Activated B cell treated with CpG ODN at 0.5 μM for 24 hours (primary cell): ENCODE measurements around the gene STARD9. TPM values are rescaled to one million over a fixed set of nuclear protein-coding genes. Genes with fewer than 3 reads are reported as not detected.

Experiments
- ATAC-seq: fragments of 200-7000 bp; cut with Tn5 transposase; one replicate; pipeline ENCODE4 v1.10.0; 2021; ENCODE audit warnings: low read depth, mild to moderate bottlenecking, moderate library complexity
- CTCF ChIA-PET: fragments of 350-600 bp; sonication (Branson Sonifier 250); formaldehyde crosslinking; loops from one replicate; lab custom pipeline; 2021; ENCODE audit warnings: antibody characterized with exemption; lab: Charles Lee
- POLR2A ChIA-PET: fragments of 350-600 bp; sonication (Branson Sonifier 250); formaldehyde crosslinking; loops from one replicate; lab custom pipeline; 2021; ENCODE audit warnings: antibody characterized with exemption; lab: Charles Lee
- DNase-seq: peaks from one replicate; pipeline ENCODE4 v3.0.0; 2022
- H3K27ac Mint-ChIP-seq: one replicate; pipeline ENCODE4 v1.8.0; 2020; ENCODE audit warnings: mixed read lengths
- H3K27me3 Mint-ChIP-seq: one replicate; pipeline ENCODE4 v1.8.0; 2021; ENCODE audit warnings: mixed read lengths
- H3K36me3 Mint-ChIP-seq: one replicate; pipeline ENCODE4 v1.8.0; 2021; ENCODE audit warnings: low read depth, mixed read lengths
- H3K4me1 Mint-ChIP-seq: one replicate; pipeline ENCODE4 v1.8.0; 2021; ENCODE audit warnings: mixed read lengths
- H3K4me3 Mint-ChIP-seq: one replicate; pipeline ENCODE4 v1.8.0; 2020; ENCODE audit warnings: mild to moderate bottlenecking, mixed read lengths
- H3K9me3 Mint-ChIP-seq: one replicate; pipeline ENCODE4 v1.8.0; 2020; ENCODE audit warnings: mixed read lengths
- intact Hi-C: fragments of 100-400 bp; cut with micrococcal nuclease; formaldehyde crosslinking; loops from one replicate; pipeline ENCODE4 v1.15.1; 2024
- total RNA-seq: library from RNA; stranded (reverse); gene quantifications from 2 replicates; pipeline ENCODE4 v1.2.3, GENCODE V29; 2022
- TF ChIP-seq, protein P1 (sequence below): fragments of 200-600 bp; IDR thresholded peaks from one replicate; pipeline ENCODE4 v1.8.0; 2022; ENCODE audit warnings: antibody characterized with exemption, mild to moderate bottlenecking

STARD9 gene
- total RNA-seq, 1 donor from 2014 or later, result 7.1 TPM

DNA sequence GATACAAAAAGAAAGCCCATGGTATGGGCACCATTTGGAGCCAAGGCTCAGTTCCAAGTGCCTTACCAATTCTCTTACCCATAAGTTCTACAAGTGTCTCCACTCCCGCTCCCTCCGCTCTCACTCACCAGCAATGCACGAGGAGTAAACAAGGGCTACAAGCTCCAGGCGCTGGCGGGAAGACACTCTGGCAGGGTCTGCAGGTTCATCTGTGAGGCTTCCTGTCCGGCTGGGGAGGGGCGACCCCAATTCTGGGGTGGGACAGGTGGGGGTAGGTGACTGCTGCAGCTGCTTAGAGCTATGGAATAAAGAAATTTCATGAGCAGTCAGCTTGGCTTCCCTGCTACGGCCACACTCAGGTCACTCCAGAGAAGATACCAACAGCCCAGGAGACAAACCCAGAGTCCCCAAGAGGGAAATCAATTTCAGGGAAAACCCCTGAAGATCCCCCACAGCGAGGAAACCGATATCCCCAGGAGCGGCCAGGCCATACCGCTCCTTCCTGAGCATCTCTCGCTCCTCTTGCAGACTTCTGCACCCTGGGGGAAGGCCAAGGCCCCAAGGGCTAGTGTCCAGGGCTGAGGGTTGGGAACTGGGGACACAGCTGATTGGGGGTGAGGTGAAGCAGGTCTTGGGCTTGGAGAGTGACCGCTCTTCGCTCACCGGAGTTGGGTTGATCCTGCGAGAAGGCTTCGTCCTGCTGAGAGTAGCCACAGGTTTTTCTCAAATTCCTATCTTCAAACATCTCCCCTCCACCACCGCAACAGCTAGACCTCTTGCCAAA is 160.2 kb downstream of the STARD9 start:
- ChIA-PET POLR2A (interaction anchor here (0.9 kb wide), 1 partner anchor 160 kb away, joined by 3 read pairs; the partner anchor contains the start of gene STARD9), CTCF (interaction anchor here (2.5 kb wide), 1 partner anchor 191 kb away, joined by 6 read pairs; no protein-coding TSS in a partner anchor)
- Mint-ChIP-seq H3K36me3 (peaks cover 35% of the 10 kb centered on the region), H3K4me1 (peaks cover 13% of the 10 kb centered on the region), H3K4me3 (peak overlapping the region; percentile 76), H3K27me3 (no peaks in the 10 kb centered on the region), H3K27ac (no peak overlapping the region), H3K9me3 (no peaks in the 10 kb centered on the region)
- ATAC-seq, result no peak
- TF ChIP-seq, protein P1, sequence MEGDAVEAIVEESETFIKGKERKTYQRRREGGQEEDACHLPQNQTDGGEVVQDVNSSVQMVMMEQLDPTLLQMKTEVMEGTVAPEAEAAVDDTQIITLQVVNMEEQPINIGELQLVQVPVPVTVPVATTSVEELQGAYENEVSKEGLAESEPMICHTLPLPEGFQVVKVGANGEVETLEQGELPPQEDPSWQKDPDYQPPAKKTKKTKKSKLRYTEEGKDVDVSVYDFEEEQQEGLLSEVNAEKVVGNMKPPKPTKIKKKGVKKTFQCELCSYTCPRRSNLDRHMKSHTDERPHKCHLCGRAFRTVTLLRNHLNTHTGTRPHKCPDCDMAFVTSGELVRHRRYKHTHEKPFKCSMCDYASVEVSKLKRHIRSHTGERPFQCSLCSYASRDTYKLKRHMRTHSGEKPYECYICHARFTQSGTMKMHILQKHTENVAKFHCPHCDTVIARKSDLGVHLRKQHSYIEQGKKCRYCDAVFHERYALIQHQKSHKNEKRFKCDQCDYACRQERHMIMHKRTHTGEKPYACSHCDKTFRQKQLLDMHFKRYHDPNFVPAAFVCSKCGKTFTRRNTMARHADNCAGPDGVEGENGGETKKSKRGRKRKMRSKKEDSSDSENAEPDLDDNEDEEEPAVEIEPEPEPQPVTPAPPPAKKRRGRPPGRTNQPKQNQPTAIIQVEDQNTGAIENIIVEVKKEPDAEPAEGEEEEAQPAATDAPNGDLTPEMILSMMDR, result no peak
- DNase-seq, result no peak
- intact Hi-C loops, result loop anchor here (2.0 to 10.0 kb wide), 2 partner anchors 461 to 635 kb away; partner anchors contain the start of genes GANC, TMEM87A, TUBGCP4 and ZSCAN29

DNA sequence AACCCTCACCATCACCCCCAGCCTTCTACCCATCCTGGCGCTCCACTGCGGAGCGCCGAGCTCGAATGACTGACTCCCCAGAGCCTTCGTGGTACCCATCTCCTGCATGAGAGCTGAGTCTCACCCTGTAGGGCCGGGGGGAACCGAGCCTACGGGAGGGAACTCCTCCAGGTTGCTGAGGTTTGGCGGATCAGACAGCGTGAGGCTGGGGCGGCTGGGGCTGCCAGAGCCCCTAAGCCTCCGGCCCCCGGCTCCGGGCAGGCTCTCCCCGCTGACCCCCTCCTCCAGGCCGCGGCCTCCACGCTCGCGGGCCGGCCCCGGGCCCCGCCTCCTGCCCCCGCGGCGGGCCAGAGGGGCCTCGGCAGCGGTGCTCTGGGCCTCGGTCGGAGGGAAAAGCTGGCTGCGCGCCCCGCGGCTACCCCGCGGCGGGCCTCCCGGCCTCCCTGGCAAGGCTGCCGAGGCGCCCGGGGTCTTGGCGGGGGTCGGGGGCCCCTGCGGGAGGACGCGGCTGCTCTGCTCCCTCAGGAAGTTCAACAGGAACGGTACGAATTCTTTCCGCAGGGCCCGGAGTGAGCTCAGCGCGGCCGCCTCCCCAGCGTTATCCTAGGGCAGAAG is 160.9 kb downstream of the STARD9 start:
- Mint-ChIP-seq H3K27me3 (no peaks in the 10 kb centered on the region), H3K4me3 (peak overlapping the region; percentile 83), H3K4me1 (peaks cover 13% of the 10 kb centered on the region), H3K9me3 (no peaks in the 10 kb centered on the region), H3K36me3 (peaks cover 29% of the 10 kb centered on the region), H3K27ac (no peak overlapping the region)
- TF ChIP-seq, protein P1, result no peak
- CTCF ChIA-PET, result interaction anchor here (2.5 kb wide), 1 partner anchor 190 kb away, joined by 6 read pairs; no protein-coding TSS in a partner anchor
- intact Hi-C loops, result loop anchor here (2.0 to 10.0 kb wide), 2 partner anchors 461 to 635 kb away; partner anchors contain the start of genes GANC, TMEM87A, TUBGCP4 and ZSCAN29
- no peak for ATAC-seq
- POLR2A ChIA-PET, result interaction anchor here (0.6 to 0.9 kb wide), 2 partner anchors 9 to 161 kb away, joined by 3 read pairs; partner anchors contain the start of gene STARD9
- DNase-seq, result peak; percentile 39

DNA sequence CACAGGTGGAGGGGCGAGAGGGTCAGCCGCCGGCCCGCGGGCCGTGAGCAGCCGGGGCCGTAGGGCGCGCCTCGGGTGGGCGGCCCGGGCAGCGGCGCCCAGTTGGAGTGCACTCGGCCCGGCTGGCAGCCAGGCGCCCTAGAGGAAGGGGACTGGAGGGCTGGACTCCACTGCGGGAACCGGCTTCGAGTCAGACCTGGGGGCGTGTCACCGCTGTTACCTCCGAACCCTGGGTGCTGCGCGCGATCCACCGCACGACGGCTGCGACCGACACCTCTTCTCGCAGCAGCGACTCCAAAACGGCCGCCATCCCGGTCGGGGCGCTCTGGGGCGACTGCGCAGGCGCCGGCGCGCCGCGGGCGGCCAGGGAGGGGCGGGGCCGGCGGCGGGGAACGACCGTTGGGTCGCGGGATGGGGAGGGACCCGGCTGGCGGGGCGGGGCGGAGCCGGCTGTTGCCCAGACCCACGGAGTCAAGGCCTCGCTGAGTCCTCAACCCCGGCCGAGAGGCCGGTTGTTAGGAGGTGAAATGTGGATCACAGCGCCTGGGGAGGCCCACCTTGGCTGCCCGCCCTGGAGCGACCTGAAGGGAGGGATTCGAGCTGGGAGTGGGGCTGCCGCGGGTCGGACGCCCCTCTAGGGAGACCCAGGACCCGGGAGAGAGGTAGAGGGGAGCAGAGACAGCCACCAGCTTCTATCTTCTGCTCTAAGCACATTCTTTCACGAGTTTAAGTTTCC is 161.6 kb downstream of the STARD9 start, which contains the start of gene CDAN1:
CDAN1 (minus strand) TSS at position 336 of the 736 bp plus-strand sequence; CDS start at position 310, 26 bp downstream.
- Mint-ChIP-seq H3K36me3 (peaks cover 26% of the 10 kb centered on the region), H3K4me1 (peaks cover 13% of the 10 kb centered on the region), H3K9me3 (no peaks in the 10 kb centered on the region), H3K27me3 (no peaks in the 10 kb centered on the region), H3K27ac (peak within 1 kb of the TSS; percentile 61), H3K4me3 (peak within 1 kb of the TSS; percentile 83)
- TF ChIP-seq, protein P1, result no peak
- intact Hi-C loops, result loop anchor here (1.0 to 10.0 kb wide), 5 partner anchors 184 to 634 kb away; partner anchors contain the start of genes CCNDBP1, GANC, TMEM87A and TUBGCP4
- ChIA-PET CTCF (interaction anchor here (2.5 kb wide), 1 partner anchor 189 kb away, joined by 6 read pairs; no protein-coding TSS in a partner anchor), POLR2A (interaction anchor here (0.6 kb wide), 1 partner anchor 10 kb away, joined by 3 read pairs; no protein-coding TSS in a partner anchor)
- peak; percentile 92 for DNase-seq
- peak; percentile 96 for ATAC-seq

DNA sequence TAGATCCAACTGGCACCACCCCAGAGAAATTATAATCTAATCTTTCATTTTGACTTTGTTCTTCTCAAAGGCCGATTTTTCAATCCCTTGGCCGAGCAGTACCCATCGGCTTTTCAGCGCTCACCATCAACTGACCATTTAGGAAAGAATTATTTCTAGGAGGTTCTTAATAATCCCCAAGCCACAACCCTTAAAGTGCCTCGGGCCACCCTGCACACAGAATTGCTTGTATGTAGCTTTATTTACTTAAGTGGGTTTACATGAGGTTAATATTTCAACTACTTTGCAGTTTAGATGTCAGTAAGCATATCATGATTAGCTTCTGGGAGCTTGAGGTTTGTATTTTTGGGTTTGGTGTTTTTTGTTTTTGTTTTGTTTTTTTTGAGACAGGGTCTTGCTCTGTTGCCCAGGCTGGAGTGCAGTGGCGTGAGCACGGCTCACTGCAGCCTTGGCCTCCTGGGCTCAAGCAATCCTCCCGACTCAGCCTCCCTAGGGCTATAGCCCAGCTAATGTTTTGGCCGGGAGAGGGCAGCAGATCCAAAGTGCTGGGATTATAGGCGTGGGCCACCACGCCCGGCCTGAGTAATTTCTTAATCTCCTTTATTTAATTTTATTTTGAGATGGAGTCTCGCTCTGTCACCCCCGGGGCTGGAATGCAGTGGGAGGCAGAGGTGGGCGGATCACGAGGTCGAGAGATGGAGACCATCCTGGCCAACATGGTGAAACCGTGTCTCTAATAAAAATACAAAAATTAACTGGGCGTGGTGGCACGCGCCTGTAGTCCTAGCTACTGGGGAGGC is 162.3 kb downstream of the STARD9 start:
- ChIA-PET CTCF (interaction anchor here (1.9 to 2.5 kb wide), 2 partner anchors 189 kb away, joined by 6 read pairs; no protein-coding TSS in a partner anchor), POLR2A (no interaction called here)
- Mint-ChIP-seq H3K27me3 (no peaks in the 10 kb centered on the region), H3K36me3 (peaks cover 20% of the 10 kb centered on the region), H3K4me3 (peak overlapping the region; percentile 83), H3K27ac (peak overlapping the region; percentile 61), H3K9me3 (no peaks in the 10 kb centered on the region), H3K4me1 (peaks cover 13% of the 10 kb centered on the region)
- ATAC-seq, result no peak
- DNase-seq, result no peak
- intact Hi-C loops, result loop anchor here (1.0 to 10.0 kb wide), 5 partner anchors 184 to 633 kb away; partner anchors contain the start of genes CCNDBP1, GANC, TMEM87A and TUBGCP4
- TF ChIP-seq, protein P1, result no peak
